ENCODE data around the gene DNAJC27.

Gene DNAJC27

DNA sequence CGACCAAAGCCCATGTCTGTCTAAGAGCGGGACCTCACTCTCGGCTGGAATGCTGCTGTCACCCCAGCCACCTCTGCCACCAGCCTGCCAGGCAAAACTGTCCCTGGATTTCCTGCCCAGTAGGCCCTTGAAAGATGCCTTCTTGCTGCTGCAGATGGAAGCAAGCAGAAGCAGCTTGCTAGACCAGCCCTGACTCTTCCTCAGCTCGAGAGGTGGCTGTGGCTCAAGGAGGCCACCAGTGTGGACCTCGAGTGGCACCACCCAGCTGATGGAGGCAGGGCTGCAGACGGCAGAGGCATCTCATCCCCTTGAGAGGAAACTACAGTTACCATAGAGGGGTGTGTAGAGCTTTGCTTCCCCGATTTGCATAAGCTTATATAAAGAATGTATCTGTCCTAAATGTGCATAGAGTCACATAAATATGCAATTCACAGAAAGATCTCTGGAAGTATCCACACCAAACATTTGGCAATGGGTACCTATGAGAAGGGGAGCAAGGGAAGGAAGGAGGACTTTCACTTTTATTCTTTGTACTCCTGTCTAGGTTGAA lies 72.3 kb downstream of the DNAJC27 start:
- TF ChIP-seq ZFX (IDR thresholded peaks at IDR 0.05; ENCODE audit: borderline replicate concordance), result no peak
- TF ChIP-seq, protein P1, sequence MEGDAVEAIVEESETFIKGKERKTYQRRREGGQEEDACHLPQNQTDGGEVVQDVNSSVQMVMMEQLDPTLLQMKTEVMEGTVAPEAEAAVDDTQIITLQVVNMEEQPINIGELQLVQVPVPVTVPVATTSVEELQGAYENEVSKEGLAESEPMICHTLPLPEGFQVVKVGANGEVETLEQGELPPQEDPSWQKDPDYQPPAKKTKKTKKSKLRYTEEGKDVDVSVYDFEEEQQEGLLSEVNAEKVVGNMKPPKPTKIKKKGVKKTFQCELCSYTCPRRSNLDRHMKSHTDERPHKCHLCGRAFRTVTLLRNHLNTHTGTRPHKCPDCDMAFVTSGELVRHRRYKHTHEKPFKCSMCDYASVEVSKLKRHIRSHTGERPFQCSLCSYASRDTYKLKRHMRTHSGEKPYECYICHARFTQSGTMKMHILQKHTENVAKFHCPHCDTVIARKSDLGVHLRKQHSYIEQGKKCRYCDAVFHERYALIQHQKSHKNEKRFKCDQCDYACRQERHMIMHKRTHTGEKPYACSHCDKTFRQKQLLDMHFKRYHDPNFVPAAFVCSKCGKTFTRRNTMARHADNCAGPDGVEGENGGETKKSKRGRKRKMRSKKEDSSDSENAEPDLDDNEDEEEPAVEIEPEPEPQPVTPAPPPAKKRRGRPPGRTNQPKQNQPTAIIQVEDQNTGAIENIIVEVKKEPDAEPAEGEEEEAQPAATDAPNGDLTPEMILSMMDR (IDR thresholded peaks at IDR 0.05), result no peak
- no peak overlapping the region for H3K27ac ChIP-seq

DNA sequence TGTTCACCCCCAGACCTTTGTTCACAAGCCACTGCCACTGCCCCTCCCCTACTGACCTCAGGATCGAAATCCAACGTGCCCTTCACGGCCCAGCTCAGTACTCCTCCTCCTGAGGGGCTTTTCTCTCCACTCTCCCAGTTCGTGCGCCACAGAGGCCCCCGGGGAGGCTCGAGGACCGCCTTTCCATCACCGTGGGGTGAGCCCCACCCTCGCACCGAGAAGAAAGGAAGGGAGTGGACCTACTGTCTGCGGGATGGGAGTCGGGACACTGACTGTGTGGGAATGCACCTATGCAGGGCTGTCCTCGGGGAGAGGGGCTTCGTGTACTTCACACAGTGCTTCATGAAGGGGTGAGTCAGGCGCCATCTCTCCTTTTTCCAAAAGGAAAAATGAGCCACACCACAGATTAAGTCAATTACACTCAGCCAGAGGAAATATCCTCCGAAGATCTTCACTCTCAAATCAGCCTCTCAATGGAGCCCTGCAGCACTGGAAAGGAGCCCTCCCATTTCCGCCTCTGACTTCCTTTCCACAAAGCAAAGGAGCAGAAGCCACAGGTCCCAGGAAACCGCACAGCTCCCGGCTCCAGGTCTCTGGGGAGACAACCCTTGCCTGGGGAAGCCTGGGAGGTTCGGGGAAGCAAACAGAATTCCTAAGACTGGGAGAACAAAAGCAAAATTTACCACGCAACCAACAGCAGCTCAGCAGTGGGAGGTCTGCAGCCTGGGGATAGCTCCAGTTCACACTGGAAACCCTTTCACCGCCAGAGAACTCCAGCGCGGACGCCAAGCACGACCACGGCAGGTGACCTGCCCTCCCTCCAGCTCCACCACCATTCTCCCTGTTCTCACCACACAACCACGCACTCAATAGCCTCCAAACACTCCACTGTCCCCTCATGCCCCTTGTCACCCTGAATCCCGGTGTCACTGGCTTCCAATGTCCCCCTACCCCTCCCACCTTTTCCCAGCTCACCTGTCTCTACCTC lies 73.3 kb downstream of the DNAJC27 start:
- no peak for TF ChIP-seq ZFX (IDR thresholded peaks at IDR 0.05; ENCODE audit: borderline replicate concordance)
- TF ChIP-seq, protein P1 (IDR thresholded peaks at IDR 0.05), result no peak
- H3K27ac ChIP-seq, result no peak overlapping the region

DNA sequence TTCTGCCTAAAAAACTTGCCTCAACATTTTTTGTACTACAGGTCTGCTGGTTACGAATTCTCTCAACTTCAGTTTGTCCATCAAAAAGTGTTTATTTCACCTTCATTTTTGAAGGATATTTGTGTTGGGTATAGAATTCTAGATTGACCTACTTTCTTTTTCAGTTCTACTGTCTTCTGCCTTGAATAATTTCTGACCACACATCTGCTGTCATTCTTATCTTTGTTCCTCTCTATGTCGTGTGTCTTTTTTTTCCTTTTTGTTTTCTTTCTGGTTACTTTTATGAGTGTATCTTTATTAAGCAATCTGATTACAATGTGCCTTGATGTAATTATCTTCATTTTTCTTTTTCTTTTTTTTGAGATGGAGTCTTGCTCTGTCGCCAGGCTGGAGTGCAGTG lies 77.0 kb downstream of the DNAJC27 start:
- no peak for TF ChIP-seq ZFX (IDR thresholded peaks at IDR 0.05; ENCODE audit: borderline replicate concordance)
- TF ChIP-seq, protein P1 (IDR thresholded peaks at IDR 0.05), result no peak
- no peak overlapping the region for H3K27ac ChIP-seq

DNA sequence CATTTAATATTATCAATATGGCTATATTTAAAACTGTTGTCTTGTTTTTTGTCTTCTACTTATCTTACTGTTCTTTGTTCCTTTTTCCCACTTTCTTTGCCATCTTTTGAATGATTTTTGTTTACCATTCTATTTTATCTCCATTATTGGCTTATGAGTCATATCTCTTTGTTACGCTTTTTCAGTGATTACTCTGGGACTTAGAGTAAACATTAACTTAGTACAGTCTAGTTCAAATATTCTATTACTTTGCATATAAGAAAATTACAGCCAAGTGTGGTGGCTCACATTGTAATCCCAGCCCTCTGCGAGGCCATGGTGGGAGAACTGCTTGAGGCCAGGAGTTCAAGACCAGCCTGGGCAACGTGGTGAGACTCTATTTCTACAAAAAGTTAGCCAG lies 77.8 kb downstream of the DNAJC27 start:
- no peak for TF ChIP-seq ZFX (IDR thresholded peaks at IDR 0.05; ENCODE audit: borderline replicate concordance)
- TF ChIP-seq, protein P1 (IDR thresholded peaks at IDR 0.05), result no peak
- no peak overlapping the region for H3K27ac ChIP-seq

Measured in 22Rv1 (cell line).